Skeletal muscle satellite cell (primary cell): ENCODE results near the gene LIX1.
"Not testable (repeated sequence)": the region's sequence is repeated elsewhere in the genome, so short reads cannot be mapped to it uniquely, and the experiment has no call there.

Experiments used
- H3K27me3 ChIP-seq: 2 replicates; pipeline ENCODE4 v1.7.0; 2013; ENCODE audit warnings: low read length; ENCODE audit not compliant: control insufficient read depth, insufficient read depth
- H3K36me3 ChIP-seq: 2 replicates; pipeline ENCODE4 v1.7.0; 2013; ENCODE audit warnings: mild to moderate bottlenecking, control low read depth, low read length; ENCODE audit not compliant: insufficient read depth
- H3K4me1 ChIP-seq: 2 replicates; pipeline ENCODE4 v1.7.0; 2013; ENCODE audit warnings: low read length; ENCODE audit not compliant: control insufficient read depth, insufficient read depth
- H3K4me2 ChIP-seq: 2 replicates; pipeline ENCODE4 v1.7.0; 2013; ENCODE audit warnings: mild to moderate bottlenecking, low read length
- H3K4me3 ChIP-seq: 2 replicates; pipeline ENCODE4 v1.7.0; 2013; ENCODE audit warnings: low read length
- H3K9ac ChIP-seq: 2 replicates; pipeline ENCODE4 v1.7.0; 2013; ENCODE audit warnings: mild to moderate bottlenecking, low read depth, low read length, moderate library complexity
- H3K9me3 ChIP-seq: replicated peaks from 2 replicates; pipeline ENCODE4 v1.7.0; 2013; ENCODE audit warnings: mild to moderate bottlenecking, control low read depth, low read length

LIX1 gene

DNA sequence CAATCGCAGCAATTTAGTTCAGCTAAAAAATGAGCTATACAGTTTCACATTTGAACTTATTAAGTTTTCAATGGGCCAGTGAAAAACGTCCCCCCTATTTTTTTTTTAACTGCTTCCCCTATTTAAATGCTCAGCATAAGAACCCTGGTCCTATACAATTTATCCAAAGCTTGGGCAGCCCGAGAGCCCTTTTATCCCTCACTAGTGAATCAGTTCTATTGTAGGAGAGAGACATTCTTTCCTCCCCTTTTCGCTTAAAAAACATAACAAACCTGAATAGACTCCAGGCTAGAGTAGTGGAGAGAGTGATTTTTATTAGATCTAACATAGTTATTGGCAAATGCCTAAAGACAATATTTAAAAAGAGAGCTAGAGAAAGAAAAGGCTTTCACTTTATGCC is 1.4 kb downstream of the LIX1 start:
- no peak overlapping the region for H3K4me3 ChIP-seq
- H3K36me3 ChIP-seq = no peaks in the 10 kb centered on the region
- H3K4me2 ChIP-seq = no peak overlapping the region
- H3K9ac ChIP-seq = no peak overlapping the region
- no peaks in the 10 kb centered on the region for H3K4me1 ChIP-seq
- H3K9me3 ChIP-seq = no peaks in the 10 kb centered on the region
- peaks cover 15% of the 10 kb centered on the region for H3K27me3 ChIP-seq

- not testable (repeated sequence) for H3K4me1 ChIP-seq, H3K36me3 ChIP-seq, H3K9ac ChIP-seq, H3K4me2 ChIP-seq, H3K4me3 ChIP-seq, H3K9me3 ChIP-seq
- H3K27me3 ChIP-seq = peaks cover 15% of the 10 kb centered on the region
Measured at GRCh38 chr5:97140250-97140649, 2.2 kb downstream of the LIX1 start.

- Histone ChIP-seq H3K27me3 (peaks cover 15% of the 10 kb centered on the region), H3K4me3 (no peak overlapping the region), H3K9ac (no peak overlapping the region), H3K4me2 (no peak overlapping the region), H3K36me3 (no peaks in the 10 kb centered on the region), H3K9me3 (no peaks in the 10 kb centered on the region), H3K4me1 (no peaks in the 10 kb centered on the region)
Measured at GRCh38 chr5:97136475-97136874, 5.9 kb downstream of the LIX1 start.

DNA sequence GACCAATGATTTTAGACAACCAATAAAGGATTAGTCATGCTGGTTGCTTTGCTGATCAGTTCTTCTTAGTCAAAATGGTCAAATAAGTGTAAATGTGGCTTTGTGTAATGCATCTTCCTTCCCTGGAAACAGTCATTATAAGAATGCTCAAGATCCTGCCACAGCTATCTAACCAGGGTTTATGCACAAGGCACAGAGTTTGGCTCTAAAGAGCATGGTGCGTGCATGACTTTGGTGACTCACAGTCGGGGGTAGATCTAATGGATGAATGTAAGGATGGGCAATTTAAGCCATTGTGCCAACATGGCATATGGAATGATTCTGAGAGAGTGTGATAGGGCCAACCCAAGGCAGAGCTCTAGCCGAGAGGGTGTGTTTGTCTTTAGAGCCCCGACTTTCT is 6.5 kb downstream of the LIX1 start:
- H3K4me2 ChIP-seq = no peak overlapping the region
- no peaks in the 10 kb centered on the region for H3K36me3 ChIP-seq
- no peak overlapping the region for H3K4me3 ChIP-seq
- H3K27me3 ChIP-seq = peaks cover 10% of the 10 kb centered on the region
- H3K4me1 ChIP-seq = no peaks in the 10 kb centered on the region
- H3K9me3 ChIP-seq = no peaks in the 10 kb centered on the region
- H3K9ac ChIP-seq = no peak overlapping the region

- Histone ChIP-seq H3K27me3 (no peaks in the 10 kb centered on the region), H3K4me3 (no peak overlapping the region)
Measured at GRCh38 chr5:97134634-97135033, 7.8 kb downstream of the LIX1 start.

DNA sequence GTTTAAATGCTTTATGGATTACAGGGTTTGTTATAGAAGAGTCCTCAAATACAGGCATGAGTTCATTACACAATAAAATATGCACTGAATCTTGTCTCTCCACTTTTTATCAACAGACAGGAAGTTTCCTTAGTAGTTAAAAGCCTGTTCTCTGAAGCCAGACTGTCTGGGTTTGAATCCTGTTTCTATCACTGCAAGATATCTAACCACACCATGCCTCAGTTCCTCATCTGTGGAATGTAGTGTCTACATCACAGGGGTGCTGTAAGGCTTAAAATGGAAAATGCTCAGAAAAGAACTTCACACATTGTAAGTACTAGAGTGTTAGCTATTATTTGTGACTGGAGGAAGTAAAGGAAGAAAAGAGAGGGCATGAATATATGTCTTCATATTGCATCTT is 9.3 kb downstream of the LIX1 start:
- H3K9me3 ChIP-seq = no peaks in the 10 kb centered on the region
- peaks cover 4% of the 10 kb centered on the region for H3K27me3 ChIP-seq
- H3K36me3 ChIP-seq = no peaks in the 10 kb centered on the region
- H3K4me1 ChIP-seq = no peaks in the 10 kb centered on the region
- no peak overlapping the region for H3K4me3 ChIP-seq
- no peak overlapping the region for H3K9ac ChIP-seq
- H3K4me2 ChIP-seq = no peak overlapping the region

More at GRCh38 chr5:97134634-97135033, 7.8 kb downstream of the LIX1 start:
- H3K4me1 ChIP-seq = no peaks in the 10 kb centered on the region
- H3K36me3 ChIP-seq = no peaks in the 10 kb centered on the region
- no peak overlapping the region for H3K9ac ChIP-seq
- H3K9me3 ChIP-seq = no peaks in the 10 kb centered on the region
- H3K4me2 ChIP-seq = no peak overlapping the region

- H3K4me1 ChIP-seq = no peaks in the 10 kb centered on the region
- H3K4me2 ChIP-seq = no peak overlapping the region
- H3K4me3 ChIP-seq = no peak overlapping the region
- H3K9ac ChIP-seq = no peak overlapping the region
- peaks cover 4% of the 10 kb centered on the region for H3K27me3 ChIP-seq
- no peaks in the 10 kb centered on the region for H3K36me3 ChIP-seq
- H3K9me3 ChIP-seq = no peaks in the 10 kb centered on the region
Measured at GRCh38 chr5:97131921-97132320, 10.5 kb downstream of the LIX1 start.

DNA sequence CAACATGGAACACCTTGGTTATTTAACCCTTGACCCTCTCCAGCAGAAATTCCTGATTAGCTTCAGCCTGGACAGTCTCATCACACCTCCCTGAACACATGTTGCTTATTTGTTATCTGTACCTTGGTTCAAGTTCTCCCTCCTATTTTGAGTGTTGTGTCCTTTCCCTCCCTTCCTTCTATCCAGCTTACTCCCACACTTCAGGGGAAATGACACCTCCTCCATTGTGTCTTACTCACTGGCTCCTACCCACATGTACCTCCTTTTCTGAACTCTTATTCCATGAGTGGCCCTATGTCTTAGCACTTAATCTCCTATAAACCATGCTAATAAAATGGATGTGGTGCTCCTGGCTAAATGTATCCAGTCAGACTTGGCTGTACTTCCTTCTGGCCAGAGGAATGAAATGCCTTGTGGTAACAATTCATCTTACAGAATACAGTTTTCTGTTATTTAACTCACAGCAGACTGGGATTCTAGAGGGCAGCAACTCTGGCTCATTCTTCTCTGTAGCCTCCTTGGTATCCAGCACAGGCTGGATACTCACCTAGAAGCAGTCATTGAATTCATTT is 11.2 kb downstream of the LIX1 start:
- Histone ChIP-seq H3K4me1 (no peaks in the 10 kb centered on the region), H3K27me3 (peaks cover 4% of the 10 kb centered on the region), H3K4me2 (no peak overlapping the region), H3K9ac (no peak overlapping the region), H3K36me3 (no peaks in the 10 kb centered on the region), H3K9me3 (no peaks in the 10 kb centered on the region), H3K4me3 (no peak overlapping the region)

- no peak overlapping the region for H3K9ac ChIP-seq
- H3K36me3 ChIP-seq = no peaks in the 10 kb centered on the region
- no peak overlapping the region for H3K4me2 ChIP-seq
- peaks cover 29% of the 10 kb centered on the region for H3K27me3 ChIP-seq
- no peaks in the 10 kb centered on the region for H3K4me1 ChIP-seq
- H3K4me3 ChIP-seq = no peak overlapping the region
- H3K9me3 ChIP-seq = no peaks in the 10 kb centered on the region
Measured at GRCh38 chr5:97127727-97128126, 14.7 kb downstream of the LIX1 start.

DNA sequence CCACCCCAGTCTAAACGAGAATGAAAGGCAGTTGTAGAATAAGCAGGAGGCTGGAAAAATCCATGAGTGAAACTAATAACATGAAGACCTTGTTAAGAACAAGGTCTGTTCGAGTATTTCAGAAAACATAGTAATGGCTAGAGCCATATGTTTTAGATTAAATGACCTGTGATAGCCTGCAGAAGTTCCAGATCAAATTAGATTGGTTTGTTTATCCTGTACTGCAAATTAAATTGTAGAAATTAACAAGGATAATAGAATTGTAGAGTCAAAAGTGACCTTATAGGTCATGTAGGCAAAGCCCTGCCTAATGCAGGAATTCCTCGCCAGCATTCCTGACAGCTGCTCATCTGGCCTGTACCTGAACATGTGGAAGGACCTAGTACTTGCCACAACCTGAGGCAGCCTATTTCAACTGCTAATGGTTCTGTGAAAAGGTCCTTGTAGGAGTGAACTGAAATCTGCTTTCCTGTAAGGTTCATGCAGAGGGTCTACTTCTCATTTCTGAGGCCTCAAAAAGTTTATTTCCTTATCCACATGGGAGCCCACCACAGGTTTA is 17.2 kb downstream of the LIX1 start:
- no peak overlapping the region for H3K4me2 ChIP-seq
- no peak overlapping the region for H3K9ac ChIP-seq
- no peak overlapping the region for H3K4me3 ChIP-seq
- no peaks in the 10 kb centered on the region for H3K4me1 ChIP-seq
- no peaks in the 10 kb centered on the region for H3K36me3 ChIP-seq
- peaks cover 45% of the 10 kb centered on the region for H3K27me3 ChIP-seq
- H3K9me3 ChIP-seq = no peaks in the 10 kb centered on the region

DNA sequence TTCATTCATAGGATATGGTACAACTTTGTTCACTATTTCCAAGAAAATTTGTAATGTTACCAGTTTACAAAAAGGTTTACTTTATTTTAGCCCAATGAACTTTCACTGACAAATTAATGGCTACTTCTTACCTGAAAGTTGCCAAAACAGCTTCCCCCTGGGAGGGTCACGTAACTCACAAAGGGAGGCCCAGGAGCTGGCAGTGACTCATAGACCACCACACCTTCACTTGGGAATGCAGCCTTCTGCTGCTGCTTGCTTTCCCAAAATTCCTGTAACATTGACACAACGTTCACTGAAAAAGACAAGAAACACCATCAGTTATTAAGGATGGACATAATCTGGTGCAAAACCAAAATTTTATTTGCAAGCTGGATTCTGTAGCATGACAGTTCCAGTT is 18.1 kb downstream of the LIX1 start:
- no peak overlapping the region for H3K4me3 ChIP-seq
- no peak overlapping the region for H3K9ac ChIP-seq
- H3K36me3 ChIP-seq = no peaks in the 10 kb centered on the region
- no peak overlapping the region for H3K4me2 ChIP-seq
- peaks cover 46% of the 10 kb centered on the region for H3K27me3 ChIP-seq
- no peaks in the 10 kb centered on the region for H3K9me3 ChIP-seq
- H3K4me1 ChIP-seq = no peaks in the 10 kb centered on the region

DNA sequence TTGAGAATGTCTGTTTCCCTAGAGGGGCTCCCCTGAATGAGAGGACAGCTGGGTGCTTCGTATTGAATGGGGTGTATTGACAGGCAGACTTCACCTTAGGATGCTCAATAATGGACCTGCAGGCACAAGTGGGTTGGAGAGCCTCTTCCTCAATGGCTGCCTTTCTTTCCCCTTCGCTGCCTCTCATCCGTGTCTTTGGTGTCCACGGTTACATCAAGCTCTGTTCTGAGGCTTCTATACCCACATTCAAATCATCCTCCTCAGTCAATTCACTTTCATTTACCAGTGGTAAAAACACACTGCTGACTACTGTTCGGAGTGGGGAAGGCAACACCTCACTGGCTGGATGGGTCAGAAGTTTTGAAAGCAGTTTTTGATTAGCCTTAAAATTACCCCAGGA is 20.6 kb downstream of the LIX1 start:
- H3K4me3 ChIP-seq = no peak overlapping the region
- H3K36me3 ChIP-seq = no peaks in the 10 kb centered on the region
- no peak overlapping the region for H3K4me2 ChIP-seq
- H3K9ac ChIP-seq = no peak overlapping the region
- no peaks in the 10 kb centered on the region for H3K9me3 ChIP-seq
- peaks cover 41% of the 10 kb centered on the region for H3K27me3 ChIP-seq
- H3K4me1 ChIP-seq = no peaks in the 10 kb centered on the region
